HepG2 (cell line): ENCODE results near the gene MTCH1. TPM values are rescaled to one million over a fixed set of nuclear protein-coding genes. Genes with fewer than 3 reads are reported as not detected.

Experiments used
- FOSL2 ChIP-seq: sonication (generic); formaldehyde crosslinking; IDR thresholded peaks from 2 replicates; pipeline ENCODE4 v1.4.0; 2020; ENCODE audit warnings: missing genetic modification reagents
- NR2F1 ChIP-seq, 2 experiments: fragments of 450-650 bp in 1 of 2; formaldehyde crosslinking in 1 of 2; IDR thresholded peaks; 2 replicates each; pipeline versions ENCODE4 v1.5.0 to v1.6.1; 2016 to 2020; ENCODE audit warnings: mild to moderate bottlenecking in 1 of 2, missing compliant biosample characterization in 1 of 2, missing genetic modification reagents in 1 of 2, moderate library complexity in 1 of 2
- PHF20 ChIP-seq: sonication (generic); formaldehyde crosslinking; IDR thresholded peaks from 2 replicates; pipeline ENCODE4 v1.5.0; 2020; ENCODE audit warnings: mild to moderate bottlenecking, missing genetic modification reagents
- USF2 ChIP-seq, 2 experiments: sonication (generic) in 1 of 2; formaldehyde crosslinking in 1 of 2; IDR thresholded peaks; 2 replicates each; pipeline versions ENCODE4 v1.5.1 to v1.6.1; 2011 to 2020; ENCODE audit warnings: borderline replicate concordance in 1 of 2, low read depth in 1 of 2, low read length in 1 of 2, mild to moderate bottlenecking in 1 of 2, missing genetic modification reagents in 1 of 2, moderate library complexity in 1 of 2
- ZBTB10 ChIP-seq: sonication (generic); formaldehyde crosslinking; IDR thresholded peaks from 2 replicates; pipeline ENCODE4 v1.4.0; 2020; ENCODE audit warnings: missing genetic modification reagents, borderline replicate concordance
- ZNF574 ChIP-seq: sonication (generic); formaldehyde crosslinking; IDR thresholded peaks from 2 replicates; pipeline ENCODE4 v1.4.0; 2020; ENCODE audit warnings: missing genetic modification reagents
- polyA plus RNA-seq, 8 experiments: library from polyadenylated mRNA; depleted of rRNA in 3 of 8; stranded (reverse) in 7 of 8; unstranded in 1 of 8; fragments of >200 nt; fragmentation: Illumina TruSeq in 4 of 8; extraction: Trizol in 4 of 8; gene quantifications; 2 replicates each; pipeline versions ENCODE4 v1.2.1 to v1.2.3, GENCODE V29; 2011 to 2016; ENCODE audit warnings: low read depth in 4 of 8, missing spikeins in 1 of 8, mixed read lengths in 1 of 8; ENCODE audit not compliant: insufficient read depth in 1 of 8
- total RNA-seq, 5 experiments: library from RNA; depleted of rRNA; stranded (reverse); fragments of >200 nt; fragmentation: Illumina TruSeq; extraction: Trizol; gene quantifications; 2 replicates each; pipeline ENCODE4 v1.2.3, GENCODE V29; 2016; ENCODE audit warnings: low read depth in 1 of 5
- TF ChIP-seq, protein P1 (sequence below): sonication (generic); formaldehyde crosslinking; IDR thresholded peaks from 2 replicates; pipeline ENCODE4 v1.5.0; 2020; ENCODE audit warnings: mild to moderate bottlenecking, missing genetic modification reagents

The MTCH1 gene
- total and polyA plus RNA-seq, 2 of the 13 experiments (the other 11 are each of a cell fraction or from before 2014, with no cell fraction given) = 86.2 to 144 TPM

- TF ChIP-seq USF2 (IDR thresholded peaks at IDR 0.05; ENCODE audit: low read depth, low read length) (no peak), USF2 (CRISPR knock-in tag; IDR thresholded peaks at IDR 0.05; ENCODE audit: borderline replicate concordance) (peak; percentile 50; the same call in 1 of the 2 replicates), PHF20 (CRISPR knock-in tag) (no peak), FOSL2 (CRISPR knock-in tag) (0 out of 2 replicates have a peak, but pooled peaks have one; percentile 4), NR2F1 (CRISPR knock-in tag; IDR thresholded peaks at IDR 0.05) (0 out of 4 replicates have a peak, but pooled peaks of 1 of the 2 experiments have one; percentile 17), ZNF574 (CRISPR knock-in tag) (no peak), ZBTB10 (CRISPR knock-in tag) (no peak)
- TF ChIP-seq, protein P1, sequence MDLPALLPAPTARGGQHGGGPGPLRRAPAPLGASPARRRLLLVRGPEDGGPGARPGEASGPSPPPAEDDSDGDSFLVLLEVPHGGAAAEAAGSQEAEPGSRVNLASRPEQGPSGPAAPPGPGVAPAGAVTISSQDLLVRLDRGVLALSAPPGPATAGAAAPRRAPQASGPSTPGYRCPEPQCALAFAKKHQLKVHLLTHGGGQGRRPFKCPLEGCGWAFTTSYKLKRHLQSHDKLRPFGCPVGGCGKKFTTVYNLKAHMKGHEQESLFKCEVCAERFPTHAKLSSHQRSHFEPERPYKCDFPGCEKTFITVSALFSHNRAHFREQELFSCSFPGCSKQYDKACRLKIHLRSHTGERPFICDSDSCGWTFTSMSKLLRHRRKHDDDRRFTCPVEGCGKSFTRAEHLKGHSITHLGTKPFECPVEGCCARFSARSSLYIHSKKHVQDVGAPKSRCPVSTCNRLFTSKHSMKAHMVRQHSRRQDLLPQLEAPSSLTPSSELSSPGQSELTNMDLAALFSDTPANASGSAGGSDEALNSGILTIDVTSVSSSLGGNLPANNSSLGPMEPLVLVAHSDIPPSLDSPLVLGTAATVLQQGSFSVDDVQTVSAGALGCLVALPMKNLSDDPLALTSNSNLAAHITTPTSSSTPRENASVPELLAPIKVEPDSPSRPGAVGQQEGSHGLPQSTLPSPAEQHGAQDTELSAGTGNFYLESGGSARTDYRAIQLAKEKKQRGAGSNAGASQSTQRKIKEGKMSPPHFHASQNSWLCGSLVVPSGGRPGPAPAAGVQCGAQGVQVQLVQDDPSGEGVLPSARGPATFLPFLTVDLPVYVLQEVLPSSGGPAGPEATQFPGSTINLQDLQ (CRISPR knock-in tag) = no peak
These were observed 41.9 kb upstream of the MTCH1 start (continued) for GRCh38 chr6:37027811-37028469.
